HEK293 (cell line): ENCODE measurements around the gene FAM171A2.
A peak's percentile ranks its signal among the peaks of the same experiment; 100 is the strongest.

Experiments used
- BCL11B ChIP-seq: fragments of 450-650 bp; formaldehyde crosslinking; IDR thresholded peaks from 2 replicates; pipeline ENCODE4 v1.5.1; 2016; ENCODE audit warnings: low read depth, missing biosample characterization, missing genetic modification characterization
- EGR2 ChIP-seq: fragments of 450-650 bp; formaldehyde crosslinking; IDR thresholded peaks from 2 replicates; pipeline ENCODE4 v1.5.1; 2016; ENCODE audit warnings: low read depth, missing biosample characterization, missing genetic modification characterization
- GFI1B ChIP-seq: fragments of 450-650 bp; formaldehyde crosslinking; IDR thresholded peaks from 2 replicates; pipeline ENCODE4 v1.5.1; 2016; ENCODE audit warnings: missing biosample characterization, missing genetic modification characterization
- KLF9 ChIP-seq: fragments of 450-650 bp; formaldehyde crosslinking; IDR thresholded peaks from 2 replicates; pipeline ENCODE4 v1.5.1; 2016; ENCODE audit warnings: missing biosample characterization, missing genetic modification characterization, low read depth
- MYNN ChIP-seq: fragments of 450-650 bp; formaldehyde crosslinking; IDR thresholded peaks from 2 replicates; pipeline ENCODE4 v1.5.1; 2016; ENCODE audit warnings: missing biosample characterization, missing genetic modification characterization, borderline replicate concordance
- MZF1 ChIP-seq: fragments of 450-650 bp; formaldehyde crosslinking; IDR thresholded peaks from 2 replicates; pipeline ENCODE4 v1.5.1; 2017; ENCODE audit warnings: missing biosample characterization, missing genetic modification characterization, borderline replicate concordance
- SALL2 ChIP-seq: fragments of 450-650 bp; formaldehyde crosslinking; IDR thresholded peaks from 2 replicates; pipeline ENCODE4 v1.5.0; 2017; ENCODE audit warnings: missing biosample characterization, mild to moderate bottlenecking, missing genetic modification characterization, borderline replicate concordance
- SETDB1 ChIP-seq: IDR thresholded peaks from one replicate; pipeline ENCODE4 v1.6.1; 2017; ENCODE audit warnings: mild to moderate bottlenecking, low read length, moderate library complexity, mixed read lengths; ENCODE audit not compliant: insufficient read length
- ZFP69B ChIP-seq: fragments of 450-650 bp; formaldehyde crosslinking; IDR thresholded peaks from 2 replicates; pipeline ENCODE4 v1.5.1; 2016; ENCODE audit warnings: missing biosample characterization, missing genetic modification characterization
- ZNF138 ChIP-seq: fragments of 450-650 bp; formaldehyde crosslinking; IDR thresholded peaks from 2 replicates; pipeline ENCODE4 v1.5.1; 2016; ENCODE audit warnings: missing biosample characterization, missing genetic modification characterization, borderline replicate concordance
- ZNF146 ChIP-seq: fragments of 450-650 bp; formaldehyde crosslinking; IDR thresholded peaks from 2 replicates; pipeline ENCODE4 v1.5.1; 2016; ENCODE audit warnings: missing biosample characterization, missing genetic modification characterization
- ZNF266 ChIP-seq: fragments of 450-650 bp; formaldehyde crosslinking; IDR thresholded peaks from 2 replicates; pipeline ENCODE4 v1.5.1; 2016; ENCODE audit warnings: missing biosample characterization, missing genetic modification characterization, low read depth
- ZNF324 ChIP-seq: fragments of 450-650 bp; formaldehyde crosslinking; IDR thresholded peaks from 2 replicates; pipeline ENCODE4 v1.5.1; 2016; ENCODE audit warnings: missing biosample characterization, missing genetic modification characterization
- ZNF354C ChIP-seq: fragments of 450-650 bp; formaldehyde crosslinking; IDR thresholded peaks from 2 replicates; pipeline ENCODE4 v1.5.1; 2016; ENCODE audit warnings: missing biosample characterization, missing genetic modification characterization, low read depth, borderline replicate concordance
- ZNF433 ChIP-seq: fragments of 450-650 bp; formaldehyde crosslinking; IDR thresholded peaks from 2 replicates; pipeline ENCODE4 v1.5.1; 2016; ENCODE audit warnings: missing biosample characterization, missing genetic modification characterization, low read depth
- ZNF530 ChIP-seq: fragments of 450-650 bp; formaldehyde crosslinking; IDR thresholded peaks from 2 replicates; pipeline ENCODE4 v1.5.1; 2016; ENCODE audit warnings: low read depth, missing biosample characterization, missing genetic modification characterization
- ZNF571 ChIP-seq: fragments of 450-650 bp; formaldehyde crosslinking; IDR thresholded peaks from 2 replicates; pipeline ENCODE4 v1.5.0; 2017; ENCODE audit warnings: missing biosample characterization, missing genetic modification characterization
- ZNF585B ChIP-seq: fragments of 450-650 bp; formaldehyde crosslinking; IDR thresholded peaks from 2 replicates; pipeline ENCODE4 v1.5.1; 2016; ENCODE audit warnings: missing biosample characterization, missing genetic modification characterization
- ZNF701 ChIP-seq: fragments of 450-650 bp; formaldehyde crosslinking; IDR thresholded peaks from 2 replicates; pipeline ENCODE4 v1.5.1; 2016; ENCODE audit warnings: missing biosample characterization, missing genetic modification characterization
- ZNF707 ChIP-seq: fragments of 450-650 bp; formaldehyde crosslinking; IDR thresholded peaks from 2 replicates; pipeline ENCODE4 v1.5.1; 2016; ENCODE audit warnings: missing biosample characterization, missing genetic modification characterization
- ZNF747 ChIP-seq: fragments of 450-650 bp; formaldehyde crosslinking; IDR thresholded peaks from 2 replicates; pipeline ENCODE4 v1.5.1; 2016; ENCODE audit warnings: missing biosample characterization, missing genetic modification characterization
- ZNF837 ChIP-seq: fragments of 450-650 bp; formaldehyde crosslinking; IDR thresholded peaks from 2 replicates; pipeline ENCODE4 v1.5.1; 2016; ENCODE audit warnings: missing biosample characterization, missing genetic modification characterization
- TF ChIP-seq, protein P1 (sequence below): fragments of 450-650 bp; formaldehyde crosslinking; optimal IDR thresholded peaks from 2 replicates; pipeline ENCODE3; 2016; ENCODE audit warnings: missing biosample characterization, mild to moderate bottlenecking, missing genetic modification characterization
- TF ChIP-seq, protein P2 (sequence below): fragments of 450-650 bp; formaldehyde crosslinking; IDR thresholded peaks from 2 replicates; pipeline ENCODE4 v1.5.1; 2016; ENCODE audit warnings: missing biosample characterization, missing genetic modification characterization, borderline replicate concordance
- TF ChIP-seq, protein P3 (sequence below): fragments of 450-650 bp; formaldehyde crosslinking; IDR thresholded peaks from 2 replicates; pipeline ENCODE4 v1.5.1; 2016; ENCODE audit warnings: missing biosample characterization, missing genetic modification characterization
- TF ChIP-seq, protein P4 (sequence below): fragments of 450-650 bp; formaldehyde crosslinking; IDR thresholded peaks from 2 replicates; pipeline ENCODE4 v1.5.1; 2016; ENCODE audit warnings: missing biosample characterization, missing genetic modification characterization, borderline replicate concordance
- TF ChIP-seq, protein P5 (sequence below): fragments of 450-650 bp; formaldehyde crosslinking; IDR thresholded peaks from 2 replicates; pipeline ENCODE4 v1.5.1; 2016; ENCODE audit warnings: missing biosample characterization, missing genetic modification characterization
- TF ChIP-seq, protein P6 (sequence below): fragments of 450-650 bp; IDR thresholded peaks from 2 replicates; pipeline ENCODE4 v1.5.1; 2018; ENCODE audit warnings: missing biosample characterization, missing genetic modification characterization

FAM171A2 gene

DNA sequence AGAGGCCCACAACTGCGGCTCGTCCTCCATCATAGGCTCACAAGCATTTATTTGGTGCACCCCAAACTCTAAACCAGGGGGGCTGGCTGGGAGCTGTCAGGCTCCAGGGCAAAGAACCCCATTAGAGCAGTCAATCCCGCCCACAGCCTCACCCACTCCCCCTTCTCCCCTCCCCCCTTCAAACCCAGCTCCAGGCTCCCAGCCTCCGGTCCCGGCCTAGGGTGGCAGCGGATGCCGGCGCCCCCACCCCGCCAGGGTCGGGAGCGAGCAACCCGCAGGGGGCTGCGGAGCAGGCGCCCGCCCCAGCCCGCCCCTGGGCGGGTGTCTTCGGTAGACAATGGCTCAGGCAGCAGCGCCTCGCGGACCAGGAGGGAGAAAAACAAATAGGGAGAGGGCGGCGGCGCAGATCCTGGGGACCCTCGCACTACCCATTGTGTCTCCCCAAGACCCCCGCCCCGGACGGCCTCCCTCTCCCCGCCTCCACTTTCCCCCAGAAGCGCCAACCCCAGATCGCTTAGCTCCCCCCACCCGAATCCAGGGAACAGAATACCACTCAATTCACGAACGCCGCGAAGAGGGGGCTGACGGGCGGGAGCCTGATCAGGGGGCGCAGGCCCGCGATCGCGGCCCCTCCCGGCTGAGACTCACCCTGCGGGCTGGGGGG lies 572 bp downstream of the FAM171A2 start (continued):
- TF ChIP-seq ZNF585B (tag by site-specific recombination): no peak
- TF ChIP-seq ZNF138 (tag by site-specific recombination): no peak
- TF ChIP-seq ZNF530 (tag by site-specific recombination): no peak
- TF ChIP-seq GFI1B: no peak
- TF ChIP-seq ZNF571 (tag by site-specific recombination): no peak
- TF ChIP-seq EGR2 (tag by site-specific recombination): peak; percentile 75
- TF ChIP-seq MYNN (tag by site-specific recombination): no peak
- no peak for TF ChIP-seq ZNF837
- TF ChIP-seq MZF1 (tag by site-specific recombination): no peak
- no peak for TF ChIP-seq ZNF747
- TF ChIP-seq SETDB1: no peak
- no peak for TF ChIP-seq ZNF701 (tag by site-specific recombination)
- no peak for TF ChIP-seq ZNF324
- TF ChIP-seq, protein P1, sequence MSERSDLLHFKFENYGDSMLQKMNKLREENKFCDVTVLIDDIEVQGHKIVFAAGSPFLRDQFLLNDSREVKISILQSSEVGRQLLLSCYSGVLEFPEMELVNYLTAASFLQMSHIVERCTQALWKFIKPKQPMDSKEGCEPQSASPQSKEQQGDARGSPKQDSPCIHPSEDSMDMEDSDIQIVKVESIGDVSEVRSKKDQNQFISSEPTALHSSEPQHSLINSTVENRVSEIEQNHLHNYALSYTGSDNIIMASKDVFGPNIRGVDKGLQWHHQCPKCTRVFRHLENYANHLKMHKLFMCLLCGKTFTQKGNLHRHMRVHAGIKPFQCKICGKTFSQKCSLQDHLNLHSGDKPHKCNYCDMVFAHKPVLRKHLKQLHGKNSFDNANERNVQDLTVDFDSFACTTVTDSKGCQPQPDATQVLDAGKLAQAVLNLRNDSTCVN (tag by site-specific recombination): peak; percentile 70
- no peak for TF ChIP-seq ZNF354C (tag by site-specific recombination)
- no peak for TF ChIP-seq ZNF266 (tag by site-specific recombination)
- no peak for TF ChIP-seq SALL2 (tag by site-specific recombination)
- TF ChIP-seq, protein P2, sequence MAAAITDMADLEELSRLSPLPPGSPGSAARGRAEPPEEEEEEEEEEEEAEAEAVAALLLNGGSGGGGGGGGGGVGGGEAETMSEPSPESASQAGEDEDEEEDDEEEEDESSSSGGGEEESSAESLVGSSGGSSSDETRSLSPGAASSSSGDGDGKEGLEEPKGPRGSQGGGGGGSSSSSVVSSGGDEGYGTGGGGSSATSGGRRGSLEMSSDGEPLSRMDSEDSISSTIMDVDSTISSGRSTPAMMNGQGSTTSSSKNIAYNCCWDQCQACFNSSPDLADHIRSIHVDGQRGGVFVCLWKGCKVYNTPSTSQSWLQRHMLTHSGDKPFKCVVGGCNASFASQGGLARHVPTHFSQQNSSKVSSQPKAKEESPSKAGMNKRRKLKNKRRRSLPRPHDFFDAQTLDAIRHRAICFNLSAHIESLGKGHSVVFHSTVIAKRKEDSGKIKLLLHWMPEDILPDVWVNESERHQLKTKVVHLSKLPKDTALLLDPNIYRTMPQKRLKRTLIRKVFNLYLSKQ: no peak
- TF ChIP-seq ZFP69B (tag by site-specific recombination): no peak
- TF ChIP-seq ZNF433 (tag by site-specific recombination): no peak
- TF ChIP-seq, protein P3, sequence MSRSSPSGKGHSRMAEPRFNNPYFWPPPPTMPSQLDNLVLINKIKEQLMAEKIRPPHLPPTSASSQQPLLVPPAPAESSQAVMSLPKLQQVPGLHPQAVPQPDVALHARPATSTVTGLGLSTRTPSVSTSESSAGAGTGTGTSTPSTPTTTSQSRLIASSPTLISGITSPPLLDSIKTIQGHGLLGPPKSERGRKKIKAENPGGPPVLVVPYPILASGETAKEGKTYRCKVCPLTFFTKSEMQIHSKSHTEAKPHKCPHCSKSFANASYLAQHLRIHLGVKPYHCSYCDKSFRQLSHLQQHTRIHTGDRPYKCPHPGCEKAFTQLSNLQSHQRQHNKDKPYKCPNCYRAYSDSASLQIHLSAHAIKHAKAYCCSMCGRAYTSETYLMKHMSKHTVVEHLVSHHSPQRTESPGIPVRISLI (tag by site-specific recombination): no peak
- TF ChIP-seq ZNF146: no peak
- no peak for TF ChIP-seq KLF9 (tag by site-specific recombination)
- TF ChIP-seq, protein P4, sequence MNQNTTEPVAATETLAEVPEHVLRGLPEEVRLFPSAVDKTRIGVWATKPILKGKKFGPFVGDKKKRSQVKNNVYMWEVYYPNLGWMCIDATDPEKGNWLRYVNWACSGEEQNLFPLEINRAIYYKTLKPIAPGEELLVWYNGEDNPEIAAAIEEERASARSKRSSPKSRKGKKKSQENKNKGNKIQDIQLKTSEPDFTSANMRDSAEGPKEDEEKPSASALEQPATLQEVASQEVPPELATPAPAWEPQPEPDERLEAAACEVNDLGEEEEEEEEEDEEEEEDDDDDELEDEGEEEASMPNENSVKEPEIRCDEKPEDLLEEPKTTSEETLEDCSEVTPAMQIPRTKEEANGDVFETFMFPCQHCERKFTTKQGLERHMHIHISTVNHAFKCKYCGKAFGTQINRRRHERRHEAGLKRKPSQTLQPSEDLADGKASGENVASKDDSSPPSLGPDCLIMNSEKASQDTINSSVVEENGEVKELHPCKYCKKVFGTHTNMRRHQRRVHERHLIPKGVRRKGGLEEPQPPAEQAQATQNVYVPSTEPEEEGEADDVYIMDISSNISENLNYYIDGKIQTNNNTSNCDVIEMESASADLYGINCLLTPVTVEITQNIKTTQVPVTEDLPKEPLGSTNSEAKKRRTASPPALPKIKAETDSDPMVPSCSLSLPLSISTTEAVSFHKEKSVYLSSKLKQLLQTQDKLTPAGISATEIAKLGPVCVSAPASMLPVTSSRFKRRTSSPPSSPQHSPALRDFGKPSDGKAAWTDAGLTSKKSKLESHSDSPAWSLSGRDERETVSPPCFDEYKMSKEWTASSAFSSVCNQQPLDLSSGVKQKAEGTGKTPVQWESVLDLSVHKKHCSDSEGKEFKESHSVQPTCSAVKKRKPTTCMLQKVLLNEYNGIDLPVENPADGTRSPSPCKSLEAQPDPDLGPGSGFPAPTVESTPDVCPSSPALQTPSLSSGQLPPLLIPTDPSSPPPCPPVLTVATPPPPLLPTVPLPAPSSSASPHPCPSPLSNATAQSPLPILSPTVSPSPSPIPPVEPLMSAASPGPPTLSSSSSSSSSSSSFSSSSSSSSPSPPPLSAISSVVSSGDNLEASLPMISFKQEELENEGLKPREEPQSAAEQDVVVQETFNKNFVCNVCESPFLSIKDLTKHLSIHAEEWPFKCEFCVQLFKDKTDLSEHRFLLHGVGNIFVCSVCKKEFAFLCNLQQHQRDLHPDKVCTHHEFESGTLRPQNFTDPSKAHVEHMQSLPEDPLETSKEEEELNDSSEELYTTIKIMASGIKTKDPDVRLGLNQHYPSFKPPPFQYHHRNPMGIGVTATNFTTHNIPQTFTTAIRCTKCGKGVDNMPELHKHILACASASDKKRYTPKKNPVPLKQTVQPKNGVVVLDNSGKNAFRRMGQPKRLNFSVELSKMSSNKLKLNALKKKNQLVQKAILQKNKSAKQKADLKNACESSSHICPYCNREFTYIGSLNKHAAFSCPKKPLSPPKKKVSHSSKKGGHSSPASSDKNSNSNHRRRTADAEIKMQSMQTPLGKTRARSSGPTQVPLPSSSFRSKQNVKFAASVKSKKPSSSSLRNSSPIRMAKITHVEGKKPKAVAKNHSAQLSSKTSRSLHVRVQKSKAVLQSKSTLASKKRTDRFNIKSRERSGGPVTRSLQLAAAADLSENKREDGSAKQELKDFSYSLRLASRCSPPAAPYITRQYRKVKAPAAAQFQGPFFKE (tag by site-specific recombination): no peak
- no peak for TF ChIP-seq BCL11B (tag by site-specific recombination)
- TF ChIP-seq, protein P5, sequence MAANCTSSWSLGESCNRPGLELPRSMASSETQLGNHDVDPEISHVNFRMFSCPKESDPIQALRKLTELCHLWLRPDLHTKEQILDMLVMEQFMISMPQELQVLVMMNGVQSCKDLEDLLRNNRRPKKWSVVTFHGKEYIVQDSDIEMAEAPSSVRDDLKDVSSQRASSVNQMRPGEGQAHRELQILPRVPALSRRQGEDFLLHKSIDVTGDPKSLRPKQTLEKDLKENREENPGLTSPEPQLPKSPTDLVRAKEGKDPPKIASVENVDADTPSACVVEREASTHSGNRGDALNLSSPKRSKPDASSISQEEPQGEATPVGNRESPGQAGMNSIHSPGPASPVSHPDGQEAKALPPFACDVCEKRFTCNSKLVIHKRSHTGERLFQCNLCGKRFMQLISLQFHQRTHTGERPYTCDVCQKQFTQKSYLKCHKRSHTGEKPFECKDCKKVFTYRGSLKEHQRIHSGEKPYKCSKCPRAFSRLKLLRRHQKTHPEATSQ: no peak
- TF ChIP-seq ZNF707 (tag by site-specific recombination): no peak
- TF ChIP-seq, protein P6, sequence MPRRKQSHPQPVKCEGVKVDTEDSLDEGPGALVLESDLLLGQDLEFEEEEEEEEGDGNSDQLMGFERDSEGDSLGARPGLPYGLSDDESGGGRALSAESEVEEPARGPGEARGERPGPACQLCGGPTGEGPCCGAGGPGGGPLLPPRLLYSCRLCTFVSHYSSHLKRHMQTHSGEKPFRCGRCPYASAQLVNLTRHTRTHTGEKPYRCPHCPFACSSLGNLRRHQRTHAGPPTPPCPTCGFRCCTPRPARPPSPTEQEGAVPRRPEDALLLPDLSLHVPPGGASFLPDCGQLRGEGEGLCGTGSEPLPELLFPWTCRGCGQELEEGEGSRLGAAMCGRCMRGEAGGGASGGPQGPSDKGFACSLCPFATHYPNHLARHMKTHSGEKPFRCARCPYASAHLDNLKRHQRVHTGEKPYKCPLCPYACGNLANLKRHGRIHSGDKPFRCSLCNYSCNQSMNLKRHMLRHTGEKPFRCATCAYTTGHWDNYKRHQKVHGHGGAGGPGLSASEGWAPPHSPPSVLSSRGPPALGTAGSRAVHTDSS: no peak
